Renal cortical epithelial cell (primary cell): ENCODE measurements around the gene CRIP2. TPM values are rescaled to one million over a fixed set of nuclear protein-coding genes. Genes with fewer than 3 reads are reported as not detected.

Source experiments
- DNase-seq: peaks from one replicate; pipeline ENCODE4 v3.0.0-alpha.2; 2011; ENCODE audit warnings: low read depth
- total RNA-seq: library from RNA; depleted of rRNA; stranded (reverse); fragments of >200 nt; gene quantifications from 2 replicates; pipeline ENCODE4 v1.2.3, GENCODE V29; 2014

Gene CRIP2
- total RNA-seq, 1 donor from 2014 or later, result 206 TPM

DNA sequence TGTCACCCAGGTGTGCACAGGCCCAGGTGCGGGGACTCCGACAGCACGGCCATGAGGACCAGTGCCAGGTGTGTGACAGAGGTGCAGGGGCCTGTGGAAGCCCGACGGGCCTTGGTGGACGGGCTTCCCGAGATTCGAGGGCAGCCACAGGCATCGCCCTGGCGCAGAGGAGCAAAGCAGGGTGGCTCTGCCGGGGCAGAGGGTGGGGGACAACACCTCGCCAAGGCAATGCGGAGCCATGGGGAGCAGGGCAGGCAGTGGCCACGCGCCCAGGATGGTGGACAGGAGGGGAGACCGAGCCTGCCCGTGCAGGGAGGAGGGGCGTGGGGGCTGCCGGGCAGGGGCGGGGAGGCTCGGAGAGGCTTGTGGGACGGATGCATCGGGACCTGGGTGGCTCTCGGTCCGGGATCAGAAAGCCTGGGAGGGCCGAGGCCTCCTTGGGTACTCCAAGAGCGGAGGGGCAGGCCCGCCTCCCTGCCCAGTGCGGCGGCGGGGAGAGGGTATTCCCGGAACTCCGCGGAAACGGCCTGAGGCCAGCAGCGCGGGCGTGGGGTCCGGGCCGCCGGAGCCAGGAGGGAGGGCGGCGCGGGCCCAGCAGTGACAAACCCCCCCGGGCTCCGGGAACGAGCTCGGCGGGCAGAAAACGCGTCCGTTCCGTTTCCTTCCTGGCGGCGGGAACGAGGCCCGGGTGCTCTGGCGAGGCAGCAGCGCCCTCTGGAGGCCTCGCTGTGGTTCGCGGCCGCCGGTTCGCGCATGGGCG, 53.4 kb downstream of the CRIP2 start:
- DNase-seq, result peak; percentile 9

DNA sequence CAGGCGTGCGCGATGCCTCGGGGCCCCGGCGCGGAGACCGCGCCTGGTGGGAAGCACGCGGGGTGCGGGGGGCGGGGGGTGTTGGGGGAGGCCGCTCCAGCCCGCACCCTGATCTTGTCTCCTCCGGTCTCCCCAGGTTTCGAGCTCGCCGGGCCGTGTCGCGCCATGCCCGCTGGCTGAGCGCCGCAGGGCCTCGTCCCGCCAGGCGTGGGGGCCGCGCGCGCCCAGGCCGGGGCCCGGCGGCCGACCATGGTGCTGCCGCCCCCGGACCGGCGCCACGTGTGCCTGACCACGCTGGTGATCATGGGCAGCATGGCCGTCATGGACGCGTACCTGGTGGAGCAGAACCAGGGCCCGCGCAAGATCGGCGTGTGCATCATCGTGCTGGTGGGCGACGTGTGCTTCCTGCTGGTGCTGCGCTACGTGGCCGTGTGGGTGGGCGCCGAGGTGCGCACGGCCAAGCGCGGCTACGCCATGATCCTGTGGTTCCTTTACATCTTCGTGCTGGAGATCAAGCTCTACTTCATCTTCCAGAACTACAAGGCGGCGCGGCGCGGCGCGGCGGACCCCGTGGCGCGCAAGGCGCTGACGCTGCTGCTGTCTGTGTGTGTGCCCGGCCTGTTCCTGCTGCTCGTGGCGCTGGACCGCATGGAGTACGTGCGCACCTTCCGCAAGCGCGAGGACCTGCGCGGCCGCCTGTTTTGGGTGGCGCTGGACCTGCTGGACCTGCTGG, 54.1 kb downstream of the CRIP2 start:
- DNase-seq, result no peak

DNA sequence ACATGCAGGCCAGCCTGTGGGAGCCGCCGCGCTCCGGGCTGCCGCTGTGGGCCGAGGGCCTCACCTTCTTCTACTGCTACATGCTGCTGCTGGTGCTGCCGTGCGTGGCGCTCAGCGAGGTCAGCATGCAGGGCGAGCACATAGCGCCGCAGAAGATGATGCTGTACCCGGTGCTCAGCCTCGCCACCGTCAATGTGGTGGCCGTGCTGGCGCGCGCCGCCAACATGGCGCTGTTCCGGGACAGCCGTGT, 54.6 kb downstream of the CRIP2 start:
- no peak for DNase-seq

Other genes starting within 250 kb of the CRIP2 start
- gene BTBD6, start 226.3 kb upstream of the CRIP2 start, total RNA-seq, result 26.5 and 44.1 TPM in 2 replicates
- gene BRF1, start 173.8 kb upstream of the CRIP2 start, total RNA-seq, result 23.4 and 47.9 TPM in 2 replicates
- gene PACS2, start 160.1 kb upstream of the CRIP2 start, total RNA-seq, result 31.4 and 67.7 TPM in 2 replicates
- under 0.01 and 0.60 TPM in 2 replicates for gene TEX22, start 76.3 kb upstream of the CRIP2 start, total RNA-seq
- gene MTA1, start 55.0 kb upstream of the CRIP2 start, total RNA-seq, result 14.6 and 47.3 TPM in 2 replicates
- 0.87 and 12.2 TPM in 2 replicates for gene CRIP1, start 12.1 kb downstream of the CRIP2 start, total RNA-seq
- gene TEDC1, start 16.4 kb downstream of the CRIP2 start, total RNA-seq, result 7.2 and 7.6 TPM in 2 replicates
- 1.7 and 8.4 TPM in 2 replicates for gene TMEM121, start 51.8 kb downstream of the CRIP2 start, total RNA-seq